ENCODE measurements around the gene SPIRE2.

GRCh38 chr16:89848974-89849373, 20.7 kb downstream of the SPIRE2 start:
- TF ChIP-seq CTCF (IDR thresholded peaks at IDR 0.05; ENCODE audit: poor library complexity) (no peak), EZH2 (IDR thresholded peaks at IDR 0.05; ENCODE audit: borderline replicate concordance) (no peak)

Data from hepatocyte (in vitro differentiated cells).